ENCODE data around the gene CFAP77.

CFAP77 gene

DNA sequence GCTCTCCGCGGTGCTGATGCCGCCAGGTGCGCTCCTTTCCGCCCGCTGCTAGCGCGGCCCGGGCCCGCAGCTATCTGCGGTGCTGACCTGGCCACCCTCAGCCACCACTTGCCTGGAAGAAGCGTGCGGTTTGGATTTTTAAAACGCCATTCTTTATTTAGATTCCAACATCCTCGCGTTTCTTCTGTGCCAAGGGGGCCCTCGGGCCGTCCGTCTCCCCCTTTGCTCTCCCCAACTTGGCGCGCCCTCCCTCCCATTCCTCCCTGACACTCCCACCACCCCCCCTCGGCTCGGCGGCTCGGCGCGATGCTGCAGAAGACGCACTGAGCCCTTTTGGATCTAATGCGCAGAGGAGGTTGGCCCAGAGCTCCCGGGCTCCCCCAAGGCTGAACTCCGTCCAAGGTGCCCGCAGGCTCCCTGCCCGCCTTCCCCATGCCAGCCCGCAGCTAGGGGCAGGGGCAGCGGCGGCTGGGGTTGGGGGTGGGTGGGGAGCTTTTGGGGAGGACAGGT lies 172.3 kb downstream of the CFAP77 start, which contains the start of gene BARHL1:
BARHL1 (plus strand) TSS at position 331 of the 510 bp plus-strand sequence. CDS start 192 bp downstream, outside the sequence.
- no peak for DNase-seq (ENCODE audit: low read depth)

DNA sequence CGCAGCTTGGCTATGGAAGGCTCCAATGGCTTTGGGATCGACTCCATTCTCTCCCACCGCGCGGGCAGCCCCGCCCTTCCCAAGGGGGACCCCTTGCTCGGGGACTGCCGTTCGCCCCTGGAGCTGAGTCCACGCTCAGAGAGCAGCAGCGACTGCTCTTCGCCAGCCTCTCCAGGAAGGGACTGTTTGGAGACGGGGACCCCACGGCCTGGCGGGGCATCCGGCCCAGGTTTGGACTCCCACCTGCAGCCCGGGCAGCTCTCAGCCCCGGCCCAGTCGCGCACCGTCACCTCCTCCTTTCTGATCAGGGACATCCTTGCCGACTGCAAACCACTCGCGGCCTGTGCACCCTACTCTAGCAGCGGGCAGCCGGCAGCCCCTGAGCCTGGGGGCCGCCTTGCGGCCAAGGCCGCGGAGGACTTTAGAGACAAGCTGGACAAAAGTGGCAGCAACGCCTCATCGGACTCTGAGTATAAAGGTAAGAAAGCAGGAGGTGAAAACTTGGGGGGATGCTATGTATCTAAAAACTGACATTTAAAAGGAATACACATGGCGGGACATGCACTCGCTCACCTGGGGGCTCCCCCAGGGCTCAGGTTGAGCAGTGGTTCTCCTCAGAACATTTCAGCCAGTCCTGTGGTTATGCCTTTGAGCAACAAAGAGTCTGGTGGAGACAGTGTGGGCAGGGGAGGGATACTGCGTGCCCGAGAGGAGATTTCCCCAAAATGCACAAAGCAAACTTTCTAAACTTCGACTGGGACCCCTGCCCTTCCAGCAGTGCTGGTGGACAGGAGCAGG lies 173.0 kb downstream of the CFAP77 start:
- DNase-seq (ENCODE audit: low read depth) = no peak

DNA sequence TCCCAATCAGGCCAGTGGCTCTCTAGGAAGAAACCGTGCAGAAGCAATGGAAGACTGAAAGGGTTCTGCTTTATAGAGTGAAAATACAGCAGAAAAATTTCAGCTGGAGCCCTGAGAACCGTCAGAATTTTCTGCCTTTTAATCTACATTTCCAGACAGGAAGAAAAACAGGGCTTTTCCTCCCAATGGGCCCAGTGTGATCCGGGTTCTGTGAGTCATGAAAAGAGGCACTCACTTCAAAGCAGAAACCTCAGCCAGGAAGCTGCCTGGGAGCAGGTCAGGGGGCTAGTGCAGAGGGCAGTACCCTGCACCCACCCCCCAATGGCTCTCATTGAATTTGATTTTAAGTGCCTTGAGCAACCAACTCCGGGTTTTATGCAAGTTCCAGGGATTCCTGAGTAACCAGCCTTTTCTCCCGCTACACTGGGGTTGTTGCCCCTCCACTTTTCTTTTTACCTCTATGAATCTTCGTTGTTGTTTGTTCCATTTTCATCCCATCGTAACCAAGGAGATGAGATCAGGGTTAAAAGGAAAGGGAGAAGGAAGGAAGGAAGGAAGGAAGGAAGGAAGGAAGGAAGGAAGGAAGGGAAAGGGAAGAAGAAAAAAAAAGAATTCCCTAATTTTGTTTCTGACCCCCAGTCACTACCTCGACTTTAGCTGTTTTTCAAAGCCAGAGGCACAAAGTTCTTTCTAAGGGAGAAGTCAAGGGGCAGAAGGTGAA lies 173.7 kb downstream of the CFAP77 start:
- DNase-seq (ENCODE audit: low read depth) = no peak

DNA sequence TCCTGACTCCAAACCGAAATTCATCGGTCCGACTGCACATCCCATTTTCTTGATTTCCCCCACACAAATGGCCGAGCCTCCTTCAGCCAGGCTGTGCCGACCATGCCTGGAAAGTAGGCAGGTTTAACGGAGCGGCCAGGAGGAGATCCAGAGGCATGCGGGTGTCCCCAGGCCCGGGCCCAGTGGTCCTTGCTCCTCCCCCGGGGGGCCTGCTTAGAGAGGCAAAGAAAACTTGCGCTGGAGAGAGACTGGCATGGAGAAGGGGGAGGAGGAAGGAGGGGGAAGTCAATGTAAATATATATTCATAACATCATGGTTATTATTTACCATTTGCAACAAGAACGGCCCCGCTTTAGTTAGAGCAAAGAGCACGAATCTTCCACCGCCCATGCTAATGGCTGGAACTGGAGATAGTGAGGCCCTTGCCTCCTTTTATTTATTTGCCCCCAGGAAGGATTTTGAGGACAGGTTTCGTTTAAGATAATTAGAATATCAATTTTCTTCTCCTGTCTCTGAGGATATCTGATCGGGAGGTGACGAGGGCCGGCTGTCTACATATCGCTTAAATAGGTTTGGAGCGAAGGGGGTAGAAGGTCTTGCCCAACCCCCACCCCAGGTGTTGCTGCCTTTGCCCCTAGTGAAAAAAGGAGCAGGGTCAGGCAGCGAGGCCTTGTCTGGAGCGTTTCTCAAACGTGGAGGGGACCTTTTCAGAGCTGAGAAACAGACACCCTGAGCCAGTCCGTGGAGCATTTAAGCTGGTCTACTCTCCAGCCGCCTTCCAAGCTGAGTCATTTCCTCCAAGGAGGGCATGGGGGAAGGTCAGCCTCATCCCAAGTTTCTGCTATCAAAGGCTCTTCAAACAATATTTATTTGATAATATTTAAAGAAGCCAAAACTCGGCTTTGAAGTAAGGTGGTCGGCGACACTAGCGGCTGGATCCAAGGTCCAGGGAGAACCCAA lies 174.9 kb downstream of the CFAP77 start:
- DNase-seq (ENCODE audit: low read depth) = no peak

DNA sequence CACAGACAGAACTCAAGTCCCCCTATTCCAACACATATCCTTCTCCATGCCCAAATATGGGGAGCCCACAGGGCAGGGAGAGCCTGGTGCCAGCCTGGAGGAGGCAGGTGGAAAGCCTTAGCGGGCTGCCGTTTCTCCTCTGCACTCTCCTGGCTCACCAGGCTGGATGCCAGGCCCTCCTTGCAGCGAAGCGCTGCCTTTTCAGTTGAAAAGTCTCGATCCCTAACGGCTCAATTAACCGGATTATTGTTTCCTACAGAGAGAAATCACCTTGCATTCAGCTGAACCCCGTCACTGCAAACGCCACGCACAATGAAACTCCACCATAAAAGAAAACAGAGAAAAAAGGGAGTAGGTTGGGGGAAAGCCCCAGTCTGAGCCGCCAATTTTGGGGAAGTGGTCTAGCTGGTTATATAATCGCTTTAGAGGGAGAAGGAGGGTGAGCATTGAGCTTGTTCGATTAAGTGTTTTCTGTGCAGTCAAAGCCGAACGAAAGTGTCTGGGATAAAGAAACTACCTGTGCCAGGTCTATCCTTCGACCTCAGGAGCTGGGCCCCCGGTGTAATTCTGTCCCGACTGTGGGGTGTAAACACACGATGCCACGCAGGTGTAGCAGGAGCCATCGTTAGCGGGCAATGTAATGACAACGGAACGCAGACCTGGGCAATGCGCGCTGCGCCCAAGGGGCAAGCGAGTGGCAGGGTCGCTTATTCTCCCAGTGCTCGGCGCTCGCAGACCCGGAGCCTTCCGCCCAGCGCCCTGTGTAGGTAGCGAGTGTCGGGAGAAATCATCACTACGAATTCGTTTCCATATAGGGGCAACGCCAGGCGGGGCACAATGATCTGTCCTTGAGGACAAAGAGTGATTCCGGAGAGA lies 176.2 kb downstream of the CFAP77 start:
- DNase-seq (ENCODE audit: low read depth) = no peak

DNA sequence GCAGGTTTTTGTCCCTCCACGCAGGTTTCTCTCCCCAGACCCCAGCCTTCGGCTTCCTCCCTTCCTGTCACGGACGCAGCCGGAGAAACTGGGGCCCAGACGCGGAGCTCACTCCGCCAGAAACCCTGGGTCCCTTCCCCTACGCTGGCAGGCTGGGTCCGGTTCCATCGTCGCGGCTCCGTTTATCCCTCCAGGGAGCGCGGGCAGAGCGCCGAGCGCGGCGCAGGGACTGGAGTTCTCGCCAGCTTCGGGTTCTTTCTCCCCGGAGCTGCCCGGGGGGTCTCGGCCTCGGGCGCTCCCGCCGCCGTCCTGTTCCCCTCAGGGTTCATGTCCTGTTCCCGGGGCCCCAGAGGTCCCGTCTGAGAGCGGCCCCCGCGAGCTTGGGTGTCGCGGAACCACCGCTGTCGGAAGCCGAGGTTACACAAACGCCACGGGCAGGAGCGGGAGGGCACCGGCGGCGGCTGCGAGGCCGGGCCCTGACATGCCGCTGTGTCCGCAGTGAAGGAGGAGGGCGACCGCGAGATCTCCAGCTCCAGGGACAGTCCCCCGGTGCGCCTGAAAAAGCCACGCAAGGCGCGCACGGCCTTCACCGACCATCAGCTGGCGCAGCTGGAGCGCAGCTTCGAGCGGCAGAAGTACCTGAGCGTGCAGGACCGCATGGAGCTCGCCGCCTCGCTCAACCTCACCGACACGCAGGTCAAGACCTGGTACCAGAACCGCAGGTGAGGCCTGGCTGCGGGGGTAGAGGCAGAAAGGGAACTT lies 177.0 kb downstream of the CFAP77 start:
- no peak for DNase-seq (ENCODE audit: low read depth)

DNA sequence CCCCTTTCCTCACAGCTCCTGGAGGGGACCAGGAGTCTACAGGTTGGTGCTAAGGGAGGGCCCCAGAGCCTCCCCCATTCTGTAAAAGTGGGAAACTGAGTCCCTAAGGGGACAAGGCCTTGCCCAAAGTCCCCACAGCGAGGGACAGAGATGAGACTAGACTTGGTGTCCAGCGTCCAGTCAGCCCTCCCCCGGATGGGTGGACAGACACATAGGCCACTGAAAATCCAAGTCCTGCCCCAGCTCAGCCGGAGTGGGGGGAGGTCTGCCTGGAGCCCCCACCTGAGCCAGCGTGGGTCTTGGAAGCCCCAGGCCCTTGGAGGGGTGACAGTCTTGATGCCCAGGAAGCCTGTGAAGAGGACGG lies 177.6 kb downstream of the CFAP77 start:
- no peak for DNase-seq (ENCODE audit: low read depth)

DNA sequence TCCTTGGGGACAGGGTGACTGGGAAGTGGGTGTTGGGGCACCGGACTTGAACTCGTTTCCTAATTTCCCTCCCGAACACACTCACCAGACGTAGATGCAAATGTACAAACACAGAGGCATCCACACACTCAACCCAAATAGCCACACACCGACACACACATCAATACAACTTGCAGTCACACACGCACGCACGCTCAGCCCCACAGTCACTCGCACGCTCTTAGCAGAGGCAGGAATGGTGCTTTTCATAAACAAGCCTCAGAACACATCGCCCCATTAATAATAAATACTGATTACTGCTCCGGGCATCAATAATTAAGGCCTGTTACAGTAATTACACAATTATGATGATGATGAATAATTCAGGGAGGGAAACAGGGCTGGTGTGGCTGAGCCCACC lies 178.1 kb downstream of the CFAP77 start:
- no peak for DNase-seq (ENCODE audit: low read depth)

DNA sequence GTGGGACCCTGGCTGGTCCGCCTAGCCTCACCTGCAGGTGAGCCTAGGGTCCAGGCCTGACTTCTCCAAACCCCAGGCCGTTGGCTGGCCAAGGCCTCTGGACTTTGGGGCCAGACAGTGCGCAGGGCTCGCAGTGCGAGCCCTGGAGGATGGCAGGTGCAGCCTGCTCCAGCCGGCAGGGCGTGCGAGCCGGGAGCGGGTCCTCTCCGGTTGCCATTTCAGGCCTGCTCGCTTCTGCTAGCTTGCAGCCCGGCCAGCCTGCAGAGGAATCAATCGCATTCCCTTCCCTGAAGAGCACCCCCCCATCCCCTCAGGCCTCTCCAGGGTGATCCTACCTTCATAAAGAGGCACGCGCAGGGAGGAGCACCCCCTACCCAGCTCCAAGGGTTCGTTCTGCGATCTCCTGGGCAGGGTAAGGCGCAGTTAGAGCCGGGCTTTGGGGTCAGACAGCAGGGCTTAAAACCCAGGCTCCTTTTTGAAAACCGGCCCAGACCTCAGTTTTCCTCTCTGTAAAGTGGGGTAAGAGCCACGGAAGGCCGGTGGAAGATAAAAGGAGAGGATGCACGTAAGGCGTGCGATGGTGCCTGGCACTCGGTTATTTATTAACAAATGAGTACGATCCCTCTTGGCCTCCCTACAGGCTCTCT lies 178.6 kb downstream of the CFAP77 start:
- no peak for DNase-seq (ENCODE audit: low read depth)

DNA sequence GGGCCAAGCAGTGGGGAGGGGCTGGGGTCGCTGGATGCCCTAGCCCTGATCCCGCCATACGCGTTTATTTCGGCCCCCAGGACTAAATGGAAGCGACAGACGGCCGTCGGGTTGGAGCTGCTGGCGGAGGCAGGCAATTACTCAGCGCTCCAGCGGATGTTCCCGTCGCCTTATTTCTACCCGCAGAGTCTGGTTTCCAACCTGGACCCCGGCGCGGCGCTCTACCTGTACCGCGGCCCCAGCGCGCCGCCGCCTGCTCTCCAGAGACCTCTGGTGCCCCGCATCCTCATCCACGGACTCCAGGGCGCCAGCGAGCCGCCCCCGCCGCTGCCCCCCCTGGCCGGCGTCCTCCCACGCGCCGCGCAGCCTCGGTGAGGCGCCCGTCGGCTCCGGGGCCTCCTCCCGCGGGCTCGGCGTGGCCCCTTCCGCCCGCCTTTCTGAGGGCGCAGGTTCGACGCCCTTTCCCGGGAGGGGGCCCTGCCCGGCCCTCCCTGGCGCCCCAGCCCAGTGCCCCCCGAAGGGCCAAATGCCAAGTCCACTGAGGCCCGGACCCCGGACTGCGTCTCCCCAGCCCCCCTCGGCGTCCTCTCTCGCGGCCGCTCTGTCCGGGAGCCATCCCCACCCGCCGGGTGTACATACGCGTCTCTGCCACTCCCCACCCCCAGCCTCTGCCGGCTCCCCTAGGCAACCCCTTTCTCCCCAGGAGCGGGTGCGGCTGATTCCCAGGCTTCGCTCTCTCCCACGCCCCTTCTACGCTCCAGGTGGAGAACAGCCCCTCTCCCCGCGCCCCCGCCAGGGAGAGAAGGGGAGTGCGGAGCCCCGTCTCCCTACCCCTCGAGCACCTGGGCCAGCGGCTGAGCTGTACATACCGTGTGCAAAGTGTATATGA lies 179.4 kb downstream of the CFAP77 start:
- DNase-seq (ENCODE audit: low read depth) = no peak

DNA sequence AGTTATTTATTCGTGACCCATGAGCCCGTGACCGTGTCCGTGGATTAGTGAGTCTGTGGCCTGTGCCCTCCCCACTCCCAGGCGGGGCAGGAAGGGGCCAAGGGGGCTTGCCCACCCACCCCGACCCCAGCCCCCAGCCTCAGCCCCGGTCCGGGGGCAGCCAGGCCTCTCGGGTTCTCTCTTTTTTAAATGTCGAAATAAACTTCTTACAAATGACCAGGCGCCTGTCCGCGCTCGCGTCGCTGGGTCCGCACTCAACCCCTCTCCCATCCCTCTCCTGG lies 180.0 kb downstream of the CFAP77 start:
- DNase-seq (ENCODE audit: low read depth) = no peak

DNA sequence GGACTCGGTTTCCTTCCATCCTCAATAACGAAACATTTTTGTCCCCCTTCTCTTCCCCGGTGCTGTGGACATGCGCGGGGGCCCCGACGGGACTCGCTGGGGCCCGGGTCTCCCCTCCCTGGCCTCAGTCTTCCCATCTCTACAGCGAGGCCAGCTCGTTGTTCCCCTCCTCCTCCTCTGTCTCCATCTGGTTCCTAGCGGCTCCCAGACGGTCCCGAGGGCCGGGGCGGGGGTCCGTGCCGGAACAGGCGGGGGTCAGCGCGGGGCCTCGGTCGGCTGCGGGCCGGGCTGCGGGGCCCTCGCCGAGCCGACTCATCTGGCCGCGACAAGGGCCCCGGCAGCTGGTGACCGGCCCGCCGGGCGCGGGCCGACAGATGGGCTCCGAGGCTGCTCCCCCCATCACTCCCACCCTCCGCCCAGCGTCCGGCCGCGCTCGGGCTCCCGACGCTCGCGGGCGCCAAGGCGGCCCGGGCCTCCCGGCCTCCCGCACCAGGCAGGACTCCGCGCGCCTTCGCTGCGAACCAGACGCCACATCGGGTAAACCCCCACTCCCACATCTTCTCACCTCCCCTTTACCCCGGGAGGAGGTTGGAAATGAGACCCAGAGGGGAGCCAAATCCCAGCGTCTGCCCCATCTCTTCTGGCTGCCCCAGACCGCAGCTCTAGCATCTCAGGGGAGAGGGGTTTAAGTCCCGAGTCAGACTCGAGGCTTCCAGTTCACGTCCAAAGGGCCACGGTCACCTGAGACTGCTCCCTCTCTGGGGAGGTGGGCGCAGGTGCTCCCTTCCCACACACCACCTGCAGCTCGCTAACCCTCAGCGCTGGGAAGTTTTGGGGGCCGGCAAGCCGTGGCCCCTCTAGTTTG lies 180.5 kb downstream of the CFAP77 start:
- no peak for DNase-seq (ENCODE audit: low read depth)

DNA sequence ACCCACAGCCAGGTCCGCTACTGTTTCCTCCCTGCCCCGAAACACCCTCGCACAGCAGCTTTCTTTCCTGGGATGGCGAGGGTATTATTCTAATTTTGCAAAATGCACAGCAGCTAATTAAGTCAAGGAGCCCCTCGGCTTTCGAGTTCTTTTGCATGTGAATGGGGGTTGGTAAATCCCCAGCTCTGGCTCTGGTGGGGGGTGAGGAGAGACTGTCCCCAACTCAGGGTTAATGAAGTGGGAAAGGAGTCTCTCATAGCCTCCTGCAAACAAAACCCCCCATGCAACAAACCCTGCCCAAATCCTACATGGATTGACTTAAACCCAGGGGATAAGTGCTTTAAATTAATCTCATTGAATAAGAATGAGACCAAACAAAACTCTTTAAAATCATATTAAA lies 181.2 kb downstream of the CFAP77 start:
- DNase-seq (ENCODE audit: low read depth) = no peak

DNA sequence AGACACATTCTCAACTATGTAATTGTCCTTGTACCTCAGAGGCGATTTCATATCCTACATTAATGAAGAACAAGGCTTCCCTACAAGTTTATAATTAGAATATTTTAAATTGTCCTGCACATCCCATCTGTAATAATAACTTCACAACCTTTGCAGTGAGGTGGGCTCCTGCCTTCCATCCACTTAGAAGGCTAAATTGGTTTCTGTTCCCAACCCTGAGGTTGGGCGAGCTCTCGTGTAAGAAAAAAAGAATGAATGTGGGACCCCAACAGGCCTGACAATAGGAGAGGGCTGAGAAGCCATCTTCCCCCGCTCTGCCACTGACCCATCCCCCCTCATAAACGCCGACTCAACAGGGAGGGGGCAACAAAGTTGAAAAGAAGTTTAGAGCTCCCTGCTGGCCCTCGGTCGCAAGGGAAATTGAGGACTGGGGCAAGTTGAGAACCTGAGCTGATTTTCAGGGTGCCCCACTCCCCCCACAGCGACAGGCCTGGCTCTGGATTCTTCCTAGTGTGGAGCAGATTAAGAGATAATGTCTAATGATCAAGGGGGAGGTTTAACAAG lies 181.8 kb downstream of the CFAP77 start:
- DNase-seq (ENCODE audit: low read depth) = no peak

DNA sequence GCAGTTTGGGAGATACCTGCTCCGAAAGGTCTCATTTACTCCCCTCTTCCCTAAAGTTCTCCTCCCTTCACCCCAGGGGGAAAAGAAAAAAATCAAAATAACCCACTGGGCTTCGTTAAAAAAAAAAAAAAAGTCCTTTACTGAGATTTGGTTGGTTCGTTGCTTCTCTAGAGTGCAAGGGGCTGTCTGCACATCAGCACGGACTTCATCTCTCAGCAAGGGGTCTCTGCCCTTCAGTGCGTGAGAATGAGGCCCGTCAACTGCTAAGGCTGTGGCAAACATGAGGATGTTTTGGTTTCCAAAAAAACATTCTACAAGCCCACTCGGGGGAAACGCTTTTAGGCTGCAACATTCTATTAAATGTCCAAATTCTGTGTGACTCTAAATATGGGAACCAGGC lies 182.4 kb downstream of the CFAP77 start:
- no peak for DNase-seq (ENCODE audit: low read depth)

DNA sequence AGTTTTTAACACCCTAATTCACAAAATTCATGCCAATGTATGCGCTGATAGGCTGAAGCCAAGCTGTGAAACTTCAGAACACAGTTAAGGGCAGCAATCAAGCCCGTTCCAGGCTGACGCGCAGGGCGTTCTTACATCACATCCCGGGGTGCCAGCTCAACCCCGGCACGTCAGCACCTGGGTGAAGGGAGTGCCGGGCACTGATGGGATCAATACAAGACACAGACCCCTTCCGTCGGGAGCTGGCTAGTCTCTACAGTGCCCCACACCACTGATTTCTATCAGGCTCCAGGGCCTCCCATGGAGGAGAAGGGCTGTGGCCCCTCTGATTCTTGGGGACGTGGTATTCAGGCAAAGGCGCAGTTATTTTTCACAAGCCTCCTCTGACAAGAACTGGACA lies 184.4 kb downstream of the CFAP77 start:
- DNase-seq (ENCODE audit: low read depth) = no peak

DNA sequence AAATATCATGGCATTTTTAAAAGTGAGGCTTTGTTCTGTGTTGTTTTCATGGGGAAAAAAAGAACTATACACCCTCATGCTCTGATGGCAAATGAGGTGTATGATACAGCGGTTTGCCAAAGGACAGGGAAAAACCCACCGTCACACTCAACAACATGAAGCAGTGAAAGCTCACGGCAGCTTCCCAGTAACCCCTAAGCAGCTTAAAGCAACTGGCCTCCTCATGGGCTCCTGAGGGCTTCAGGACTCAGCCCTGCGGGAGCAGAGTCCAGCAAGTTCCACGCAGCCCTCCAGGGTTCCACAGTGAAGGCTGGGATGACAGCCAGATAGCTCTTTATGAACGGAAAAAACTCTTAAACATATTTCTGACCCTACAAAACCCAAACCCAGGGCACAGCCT lies 185.3 kb downstream of the CFAP77 start:
- no peak for DNase-seq (ENCODE audit: low read depth)

DNA sequence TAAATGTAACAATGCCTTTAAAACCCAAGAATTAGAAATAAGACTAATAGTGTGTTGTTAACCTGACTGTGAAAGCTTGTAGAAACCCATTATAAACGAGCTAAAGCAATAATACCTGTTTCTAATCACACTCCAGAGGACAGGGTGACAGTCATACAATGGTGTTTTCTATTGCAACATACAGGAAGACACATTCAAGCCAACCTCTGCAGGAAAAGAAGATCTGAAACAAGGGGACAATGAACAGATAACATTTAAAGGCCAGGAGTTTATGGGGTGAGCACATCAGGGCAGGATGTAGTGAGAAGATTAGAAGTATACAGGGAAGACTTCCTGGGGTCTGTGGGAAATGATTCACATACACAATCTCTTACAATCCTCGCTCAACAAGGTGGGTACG lies 186.2 kb downstream of the CFAP77 start:
- DNase-seq (ENCODE audit: low read depth) = no peak
